T-helper 2 cell treated with Interferon-gamma antibody and Interleukin-4, amounts not matched to agents 5 μg/mL and 100 μg/mL, for 36 hours (primary cell): ENCODE results near the gene ATOSA.

Experiments
- DNase-seq: peaks from one replicate; pipeline ENCODE4 v3.0.0; 2021; ENCODE audit warnings: low spot score
- H3K27ac Mint-ChIP-seq: one replicate; pipeline ENCODE4 v1.8.0; 2021; ENCODE audit warnings: mild to moderate bottlenecking, mixed read lengths
- H3K27me3 Mint-ChIP-seq: one replicate; pipeline ENCODE4 v1.8.0; 2021; ENCODE audit warnings: low read depth, mixed read lengths
- H3K36me3 Mint-ChIP-seq: one replicate; pipeline ENCODE4 v1.8.0; 2021; ENCODE audit warnings: low read depth, mixed read lengths
- H3K4me1 Mint-ChIP-seq: one replicate; pipeline ENCODE4 v1.8.0; 2021; ENCODE audit warnings: low read depth, mixed read lengths
- H3K4me3 Mint-ChIP-seq: one replicate; pipeline ENCODE4 v1.8.0; 2022; ENCODE audit warnings: mild to moderate bottlenecking, moderate library complexity, mixed read lengths
- H3K9me3 Mint-ChIP-seq: one replicate; pipeline ENCODE4 v1.8.0; 2021; ENCODE audit warnings: mixed read lengths

The ATOSA gene

DNA sequence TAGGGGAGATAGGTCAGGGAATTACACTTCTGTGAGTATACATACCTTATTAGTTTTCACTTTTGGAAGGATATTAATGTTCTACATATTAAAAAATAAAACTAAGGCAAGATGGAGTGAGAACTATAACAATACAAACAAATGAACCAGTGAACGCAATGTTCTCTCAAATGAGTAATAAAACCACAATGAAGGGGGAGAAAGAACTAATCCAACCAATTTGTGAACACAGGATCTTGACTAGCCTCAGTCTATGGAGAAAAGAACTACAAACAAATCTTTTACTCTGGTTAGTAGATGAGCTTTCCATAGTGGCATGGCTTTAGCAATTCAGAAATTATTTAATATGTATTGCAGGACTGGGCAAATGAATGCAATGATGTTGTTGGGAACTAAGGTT, 26.9 kb upstream of the ATOSA start:
- Mint-ChIP-seq H3K36me3 (no peaks in the 10 kb centered on the region), H3K4me1 (no peaks in the 10 kb centered on the region), H3K27ac (no peak overlapping the region), H3K9me3 (no peaks in the 10 kb centered on the region), H3K4me3 (no peak overlapping the region), H3K27me3 (peaks cover 23% of the 10 kb centered on the region)
- DNase-seq = no peak

DNA sequence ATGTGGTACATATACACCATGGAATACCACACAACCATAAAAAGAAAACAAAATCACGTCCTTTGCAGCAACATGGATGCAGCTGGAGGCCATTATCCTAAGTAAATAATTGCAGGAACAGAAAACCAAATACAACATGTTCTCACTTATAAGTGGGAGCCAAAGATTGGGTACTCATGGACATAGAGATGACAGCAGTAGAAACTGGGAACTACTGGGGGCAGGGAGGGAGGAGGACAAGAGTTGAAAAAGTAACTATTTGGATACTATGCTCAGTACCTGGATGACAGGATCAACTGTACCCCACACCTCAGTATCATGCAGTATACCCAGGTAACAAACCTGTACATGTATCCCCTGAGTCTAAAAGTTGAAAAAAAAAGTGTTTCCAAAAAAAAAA, 23.2 kb upstream of the ATOSA start:
- H3K9me3 Mint-ChIP-seq = no peaks in the 10 kb centered on the region
- no peak overlapping the region for H3K27ac Mint-ChIP-seq
- H3K36me3 Mint-ChIP-seq = no peaks in the 10 kb centered on the region
- H3K27me3 Mint-ChIP-seq = peaks cover 23% of the 10 kb centered on the region
- peaks cover 2% of the 10 kb centered on the region for H3K4me1 Mint-ChIP-seq
- no peak for DNase-seq
- no peak overlapping the region for H3K4me3 Mint-ChIP-seq

DNA sequence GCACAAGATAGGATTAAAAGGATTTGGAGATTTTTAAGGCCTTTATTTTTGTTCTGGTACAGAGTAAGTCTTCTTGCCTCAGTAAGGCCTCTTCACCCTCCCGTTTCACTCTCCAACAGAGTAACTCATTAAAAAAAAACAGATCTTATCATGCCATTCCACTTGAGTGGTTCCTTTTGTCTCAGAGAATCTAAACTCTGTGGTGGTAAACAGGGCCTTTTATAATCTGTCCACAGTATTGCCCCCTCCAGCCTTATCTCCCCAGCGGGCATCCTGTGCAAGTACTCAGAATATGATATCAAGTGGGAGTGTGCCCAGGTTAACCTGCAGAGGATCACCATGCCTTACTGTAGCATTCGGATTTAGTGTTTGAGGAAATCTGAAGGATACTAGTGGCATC, 20.3 kb upstream of the ATOSA start:
- H3K27ac Mint-ChIP-seq = no peak overlapping the region
- peaks cover 33% of the 10 kb centered on the region for H3K27me3 Mint-ChIP-seq
- no peak overlapping the region for H3K4me3 Mint-ChIP-seq
- H3K9me3 Mint-ChIP-seq = no peaks in the 10 kb centered on the region
- peaks cover 2% of the 10 kb centered on the region for H3K4me1 Mint-ChIP-seq
- no peaks in the 10 kb centered on the region for H3K36me3 Mint-ChIP-seq
- DNase-seq = no peak

DNA sequence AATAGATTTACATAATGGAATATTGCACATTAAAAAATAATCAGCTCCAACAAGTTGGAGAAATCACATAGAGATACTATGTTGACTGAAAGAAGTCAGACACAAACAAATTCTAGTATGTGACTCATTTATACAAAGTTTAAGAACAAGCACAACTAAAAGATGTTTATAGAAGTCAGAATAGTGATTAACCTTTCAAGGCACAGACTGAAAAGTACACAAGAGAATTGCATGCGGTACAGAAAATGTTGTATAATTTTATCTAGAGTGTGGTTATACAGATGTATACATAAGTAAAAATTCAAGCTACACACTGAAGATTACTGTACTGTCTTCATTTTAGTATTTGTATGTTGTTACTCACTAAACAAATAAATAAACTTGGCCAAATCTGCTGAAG, 19.3 kb upstream of the ATOSA start:
- Mint-ChIP-seq H3K27me3 (peaks cover 27% of the 10 kb centered on the region), H3K27ac (no peak overlapping the region), H3K36me3 (no peaks in the 10 kb centered on the region), H3K4me3 (no peak overlapping the region), H3K4me1 (peaks cover 2% of the 10 kb centered on the region), H3K9me3 (no peaks in the 10 kb centered on the region)
- no peak for DNase-seq

DNA sequence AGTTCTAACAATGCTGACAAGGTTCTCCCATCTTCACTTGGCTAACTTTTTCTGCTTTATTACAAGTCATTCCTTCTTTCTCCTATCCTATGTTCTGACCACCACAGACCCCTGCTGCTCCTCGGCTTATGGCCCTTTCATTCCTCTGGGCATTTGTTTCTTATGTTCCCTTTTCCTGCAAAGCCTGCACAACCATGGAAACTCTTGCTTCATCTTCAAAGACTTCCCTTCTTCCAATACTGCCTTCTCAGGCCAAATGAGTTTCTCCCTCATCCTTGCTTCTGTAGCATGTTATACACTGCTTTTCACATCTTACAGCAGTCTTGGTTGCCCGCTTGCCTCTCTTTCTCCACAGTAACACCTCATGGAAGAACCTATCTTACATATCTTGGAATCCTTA, 17.9 kb upstream of the ATOSA start:
- Mint-ChIP-seq H3K4me1 (peaks cover 2% of the 10 kb centered on the region), H3K4me3 (no peak overlapping the region), H3K36me3 (no peaks in the 10 kb centered on the region), H3K9me3 (no peaks in the 10 kb centered on the region), H3K27me3 (peaks cover 20% of the 10 kb centered on the region), H3K27ac (no peak overlapping the region)
- no peak for DNase-seq

DNA sequence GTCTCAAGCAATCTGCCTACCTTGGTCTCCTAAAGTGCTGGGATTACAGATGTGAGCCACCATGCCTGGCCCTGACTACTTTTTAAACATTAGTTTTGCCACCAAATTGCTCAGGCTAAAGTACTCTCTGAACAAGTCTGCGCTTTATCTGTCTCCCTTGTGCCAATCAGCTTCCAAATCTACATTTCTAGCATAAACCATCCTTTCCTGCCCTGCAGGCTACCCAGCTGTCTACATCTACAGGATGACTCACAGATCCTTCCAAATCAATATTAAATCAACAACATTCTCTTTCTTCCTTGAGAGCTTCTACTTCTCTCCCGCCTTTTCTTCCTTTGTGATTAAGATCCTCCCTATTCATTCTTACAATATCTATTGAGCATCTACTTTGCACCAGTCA, 16.0 kb upstream of the ATOSA start:
- Mint-ChIP-seq H3K27ac (no peak overlapping the region), H3K27me3 (peaks cover 18% of the 10 kb centered on the region), H3K36me3 (no peaks in the 10 kb centered on the region), H3K9me3 (no peaks in the 10 kb centered on the region), H3K4me1 (peaks cover 2% of the 10 kb centered on the region), H3K4me3 (no peak overlapping the region)
- DNase-seq = no peak

DNA sequence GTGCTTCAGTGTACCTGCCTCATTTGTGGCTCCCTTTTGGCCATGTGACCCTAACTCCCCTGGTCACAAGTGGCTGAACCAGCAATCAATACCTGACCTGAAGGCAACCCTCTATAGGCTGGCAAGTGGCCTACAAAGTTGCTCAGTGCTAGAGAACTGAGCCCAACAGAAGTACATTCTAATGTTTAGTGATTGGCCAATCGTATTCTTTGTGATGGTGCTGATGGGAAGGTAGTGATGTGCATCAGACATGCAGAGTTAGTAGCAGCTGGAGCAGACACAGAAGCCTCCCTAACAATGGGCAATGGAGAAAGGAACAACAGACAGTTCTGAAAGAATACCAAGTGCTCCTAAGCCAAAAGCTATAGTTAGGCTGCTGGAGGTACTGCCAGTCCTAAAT, 10.4 kb upstream of the ATOSA start:
- Mint-ChIP-seq H3K4me1 (peaks cover 2% of the 10 kb centered on the region), H3K9me3 (no peaks in the 10 kb centered on the region), H3K27me3 (peaks cover 14% of the 10 kb centered on the region), H3K27ac (no peak overlapping the region), H3K4me3 (no peak overlapping the region), H3K36me3 (no peaks in the 10 kb centered on the region)
- DNase-seq = no peak

DNA sequence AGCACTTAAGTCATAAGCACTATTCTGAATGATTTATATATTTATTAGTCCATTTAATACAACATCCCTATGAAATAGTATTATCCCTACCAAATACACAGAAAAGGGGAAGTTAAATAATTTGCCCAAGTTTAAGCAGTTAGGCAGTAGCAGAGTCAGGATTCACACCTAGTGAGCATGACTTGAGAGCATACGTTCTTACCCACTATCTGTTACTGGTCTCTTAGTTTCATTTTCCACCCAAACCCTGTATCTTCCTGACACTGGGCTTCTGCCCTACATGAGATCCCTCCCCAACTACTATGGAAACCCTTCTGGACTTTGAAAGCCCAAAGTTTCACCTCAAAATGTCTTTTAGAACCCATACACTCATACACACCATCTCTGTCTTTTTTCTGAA, 4.4 kb upstream of the ATOSA start:
- Mint-ChIP-seq H3K36me3 (peaks cover 2% of the 10 kb centered on the region), H3K27me3 (peaks cover 15% of the 10 kb centered on the region), H3K27ac (peak overlapping the region; percentile 4), H3K9me3 (no peaks in the 10 kb centered on the region), H3K4me3 (no peak overlapping the region), H3K4me1 (peaks cover 19% of the 10 kb centered on the region)
- no peak for DNase-seq

DNA sequence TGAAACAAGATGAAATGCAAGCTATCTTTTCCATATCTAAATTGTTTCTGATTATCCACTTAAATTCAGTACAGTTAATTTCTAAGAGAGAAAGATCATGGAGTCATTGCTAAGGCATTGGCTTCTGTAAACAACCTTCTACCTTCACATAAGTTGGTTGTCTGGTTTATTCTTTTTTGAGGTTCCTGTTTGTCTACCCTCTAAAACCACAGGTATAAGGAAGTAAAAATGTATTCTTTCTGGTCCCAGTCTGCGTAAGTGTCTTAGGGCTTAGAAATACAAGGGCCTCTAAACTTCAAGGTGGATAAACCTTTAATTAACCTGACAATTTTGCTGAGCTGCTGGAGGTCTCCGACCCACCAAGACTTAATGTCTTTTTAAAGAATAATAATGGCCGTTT, 3.6 kb upstream of the ATOSA start:
- Mint-ChIP-seq H3K36me3 (peaks cover 6% of the 10 kb centered on the region), H3K4me3 (peak overlapping the region; percentile 24), H3K9me3 (no peaks in the 10 kb centered on the region), H3K4me1 (peaks cover 19% of the 10 kb centered on the region), H3K27ac (no peak overlapping the region), H3K27me3 (peaks cover 8% of the 10 kb centered on the region)
- no peak for DNase-seq

DNA sequence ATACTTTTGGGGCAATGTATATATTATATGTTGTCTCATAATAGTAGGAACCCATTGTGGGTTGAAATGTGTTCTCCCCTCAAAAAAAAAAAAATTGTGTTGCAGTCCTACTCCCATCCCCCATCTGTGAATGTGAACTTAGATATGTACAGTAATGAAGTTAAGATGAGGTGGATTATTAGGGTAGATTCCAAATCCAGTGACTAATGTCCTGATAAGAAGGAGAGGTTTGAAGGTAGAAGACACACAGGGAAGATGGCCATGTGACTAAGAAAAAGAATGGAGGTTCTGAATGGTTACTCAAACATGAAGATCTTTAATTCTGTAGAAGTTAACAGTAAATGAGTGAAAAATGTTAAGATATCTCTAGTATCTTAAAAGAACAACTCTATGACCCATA, 3.0 kb upstream of the ATOSA start:
- no peaks in the 10 kb centered on the region for H3K9me3 Mint-ChIP-seq

DNA sequence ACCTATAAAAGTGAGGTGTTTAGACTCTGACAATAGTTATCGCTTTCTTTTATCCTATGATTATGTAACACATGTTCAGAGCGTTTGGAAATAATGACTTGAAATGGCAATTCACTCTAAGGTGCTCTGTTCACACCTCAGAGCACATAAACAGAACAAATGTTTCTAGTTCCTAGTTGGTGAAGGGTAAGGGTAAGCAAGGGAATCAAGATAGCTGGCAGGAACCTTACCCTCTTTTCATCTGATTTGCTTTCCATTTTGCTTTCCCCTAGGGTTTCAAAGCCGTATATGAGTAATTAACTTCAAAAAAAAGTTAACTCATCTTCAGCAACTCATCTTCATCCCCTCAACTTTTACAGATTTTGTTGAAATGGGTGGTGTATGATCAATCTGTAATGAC, 2.3 kb upstream of the ATOSA start:
- H3K36me3 Mint-ChIP-seq = peaks cover 9% of the 10 kb centered on the region
- H3K27ac Mint-ChIP-seq = no peak overlapping the region
- no peak for DNase-seq
- H3K4me1 Mint-ChIP-seq = peaks cover 25% of the 10 kb centered on the region
- H3K9me3 Mint-ChIP-seq = no peaks in the 10 kb centered on the region
- no peak overlapping the region for H3K4me3 Mint-ChIP-seq
- H3K27me3 Mint-ChIP-seq = peaks cover 8% of the 10 kb centered on the region

More for the DNA sequence above, 3.0 kb upstream of the ATOSA start:
- H3K36me3 Mint-ChIP-seq = peaks cover 7% of the 10 kb centered on the region
- peaks cover 8% of the 10 kb centered on the region for H3K27me3 Mint-ChIP-seq
- H3K4me3 Mint-ChIP-seq = no peak overlapping the region
- H3K27ac Mint-ChIP-seq = no peak overlapping the region
- peaks cover 20% of the 10 kb centered on the region for H3K4me1 Mint-ChIP-seq
- no peak for DNase-seq

DNA sequence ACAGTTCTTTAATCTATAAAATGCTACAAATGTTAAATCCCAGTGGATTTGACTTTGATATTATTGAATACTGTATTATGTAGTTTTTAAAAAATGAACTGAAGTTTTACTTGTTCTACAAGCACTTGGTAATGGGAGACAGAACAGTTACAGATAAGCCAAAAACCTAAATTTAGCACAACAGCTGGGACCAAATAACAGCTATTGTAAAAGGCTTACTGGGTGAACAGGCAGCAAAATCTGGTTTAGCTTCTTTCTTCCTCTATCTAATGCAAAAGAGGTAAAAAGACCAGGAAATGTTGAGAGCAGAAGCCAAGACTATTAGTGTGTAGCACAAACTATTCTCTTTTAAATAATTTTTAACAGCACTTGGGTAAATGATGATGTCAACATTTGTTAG, 1.6 kb upstream of the ATOSA start:
- Mint-ChIP-seq H3K27ac (no peak overlapping the region), H3K4me1 (peaks cover 27% of the 10 kb centered on the region), H3K36me3 (peaks cover 13% of the 10 kb centered on the region), H3K4me3 (no peak overlapping the region), H3K9me3 (no peaks in the 10 kb centered on the region), H3K27me3 (peaks cover 8% of the 10 kb centered on the region)
- no peak for DNase-seq

DNA sequence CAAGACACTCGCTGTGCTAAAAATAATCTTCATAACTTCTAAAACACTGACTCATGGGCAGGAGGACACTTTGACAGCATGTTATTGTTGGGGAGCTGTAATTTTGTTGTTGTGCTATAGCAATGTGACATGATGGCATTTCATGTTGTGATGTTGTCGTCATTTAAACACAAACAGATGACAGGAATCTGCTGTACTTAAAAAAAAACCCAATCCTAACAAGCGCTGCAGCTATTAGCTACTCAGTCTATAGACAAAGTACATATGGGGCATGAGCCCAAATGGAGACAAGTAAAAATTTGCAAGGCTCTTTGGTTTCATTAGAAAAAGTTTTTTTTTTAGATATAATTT, 828 bp upstream of the ATOSA start:
- Mint-ChIP-seq H3K36me3 (peaks cover 18% of the 10 kb centered on the region), H3K9me3 (no peaks in the 10 kb centered on the region), H3K27ac (peak overlapping the region; percentile 4), H3K27me3 (peaks cover 8% of the 10 kb centered on the region), H3K4me1 (peaks cover 29% of the 10 kb centered on the region), H3K4me3 (peak overlapping the region; percentile 93)
- no peak for DNase-seq

DNA sequence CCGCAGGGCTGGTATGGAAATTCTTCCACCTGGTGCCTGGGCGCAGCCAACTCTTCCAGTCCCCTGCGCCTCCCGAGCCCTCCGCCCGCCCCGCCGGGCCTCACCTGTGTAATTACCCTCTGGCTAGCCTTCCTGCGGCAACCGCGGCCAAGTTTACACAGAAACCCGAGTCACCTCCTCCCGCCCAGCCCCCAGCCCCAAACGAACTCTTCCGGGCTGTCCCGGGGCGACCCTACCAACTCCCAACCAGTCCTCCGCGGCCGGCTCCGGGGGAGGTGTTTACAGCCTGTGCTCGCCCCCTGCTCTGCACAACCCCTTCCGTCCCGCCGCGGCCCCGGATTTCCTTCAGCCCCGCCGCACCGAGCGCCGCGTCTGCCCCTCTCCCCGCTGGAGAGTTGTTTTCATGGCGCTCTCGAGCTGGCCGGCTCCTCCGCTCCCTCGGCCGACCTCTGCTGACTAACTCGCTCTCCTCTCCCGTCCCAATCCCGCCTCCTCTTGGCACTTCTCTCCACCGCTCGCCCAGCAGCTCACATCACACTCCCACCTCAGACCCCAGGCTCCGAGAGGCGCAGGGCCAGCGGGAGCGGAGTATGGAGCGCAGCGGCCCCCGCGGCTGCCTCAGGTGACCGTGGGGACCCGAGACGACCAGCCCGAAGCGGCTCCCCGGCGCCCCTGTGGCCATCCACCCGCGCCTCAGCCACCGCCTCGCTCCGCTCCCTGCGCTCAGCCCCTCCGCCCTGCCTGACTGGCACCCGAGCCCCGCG, 538 bp downstream of the ATOSA start:
- H3K4me3 Mint-ChIP-seq = peak overlapping the region; percentile 93
- peaks cover 8% of the 10 kb centered on the region for H3K27me3 Mint-ChIP-seq
- peak overlapping the region; percentile 100 for H3K27ac Mint-ChIP-seq
- DNase-seq = peak; percentile 55
- H3K4me1 Mint-ChIP-seq = peaks cover 26% of the 10 kb centered on the region
- H3K9me3 Mint-ChIP-seq = no peaks in the 10 kb centered on the region
- peaks cover 21% of the 10 kb centered on the region for H3K36me3 Mint-ChIP-seq
